Sigmoid colon (tissue), 7 donors: ENCODE results near the gene EXOC1L. TPM values are rescaled to one million over a fixed set of nuclear protein-coding genes. Genes with fewer than 3 reads are reported as not detected.

ENCODE experiments used
- DNase-seq: peaks from one replicate; pipeline ENCODE4 v3.0.0-alpha.2; 2019
- H3K27ac ChIP-seq, 4 donors: fragments of 200-600 bp; sonication (generic); one replicate each; pipeline ENCODE4 v1.5.1; 2016 to 2019; ENCODE audit warnings: mild to moderate bottlenecking in 1 of 4
- H3K27me3 ChIP-seq, 3 donors: fragments of 200-600 bp; sonication (generic); one replicate each; pipeline ENCODE4 v1.5.1; 2019; ENCODE audit warnings: mild to moderate bottlenecking in 1 of 3
- H3K36me3 ChIP-seq, 4 donors: fragments of 200-600 bp; sonication (generic); one replicate each; pipeline ENCODE4 v1.5.1; 2016 to 2019
- H3K4me1 ChIP-seq, 4 donors: fragments of 200-600 bp; sonication (generic); one replicate each; pipeline ENCODE4 v1.5.1; 2017 to 2019
- H3K4me3 ChIP-seq, 4 donors: fragments of 200-600 bp; sonication (generic); one replicate each; pipeline ENCODE4 v1.5.1; 2017 to 2019; ENCODE audit warnings: mild to moderate bottlenecking in 2 of 4, moderate library complexity in 1 of 4
- H3K9me3 ChIP-seq, 4 donors: fragments of 200-600 bp in 3 of 4; sonication (generic) in 3 of 4; one replicate each; pipeline versions ENCODE4 v1.5.1 to v1.6.1; 2013 to 2019
- EP300 ChIP-seq, 4 donors: sonication (generic); formaldehyde crosslinking; IDR thresholded peaks; one replicate each; pipeline ENCODE4 v1.6.1; 2017; ENCODE audit warnings: antibody characterized with exemption in 4 of 4
- POLR2A ChIP-seq, 2 donors: fragments of 450-650 bp; IDR thresholded peaks; one replicate each; pipeline ENCODE4 v1.6.1; 2016; ENCODE audit warnings: antibody characterized with exemption in 2 of 2, mild to moderate bottlenecking in 2 of 2, moderate library complexity in 2 of 2
- POLR2AphosphoS5 ChIP-seq, 4 donors: sonication (generic); formaldehyde crosslinking; IDR thresholded peaks; one replicate each; pipeline ENCODE4 v1.6.1; 2017; ENCODE audit warnings: antibody characterized with exemption in 4 of 4
- WGBS, 2 donors: extraction: QIAGEN DNeasy Blood & Tissue Kit; methylation state at CpG; one replicate each; pipeline ENCODE4 v1.1.7; 2013; 5-methylcytosine and 5-hydroxymethylcytosine counted together
- intact Hi-C: fragments of 100-400 bp; cut with DNase I; formaldehyde crosslinking; loops from one replicate; pipeline ENCODE4 v1.15.1; 2023
- polyA plus RNA-seq, 3 donors: library from polyadenylated mRNA; stranded (reverse); fragments of 200-250 nt; gene quantifications; one replicate each; pipeline ENCODE4 v1.2.3, GENCODE V29; 2013
- total RNA-seq, 4 donors: library from RNA; depleted of rRNA; stranded (reverse); fragments of >200 nt; gene quantifications; one replicate each; pipeline ENCODE4 v1.1.0, GENCODE V29; 2016
- TF ChIP-seq, protein P1 (sequence below), 4 experiments: fragments of 450-650 bp in 3 of 4; fragments of 200-600 bp in 1 of 4; IDR thresholded peaks; one replicate each; pipeline ENCODE4 v1.5.1; 2016 to 2019; ENCODE audit warnings: antibody characterized with exemption in 4 of 4, mild to moderate bottlenecking in 3 of 4, moderate library complexity in 2 of 4
- donor health status: healthy with polysubstance abuse.
- donor health status: Bipolar disorder and iron deficiency.
- donor health status: healthy.

The EXOC1L gene
- total and polyA plus RNA-seq, 7 donors: not detected

GRCh38 chr4:55830048-55830447 lies 10.5 kb downstream of the EXOC1L start:
- Histone ChIP-seq H3K4me1 (no peaks in the 10 kb centered on the region), H3K9me3 (no peaks in the 10 kb centered on the region), H3K27me3 (no peaks in the 10 kb centered on the region), H3K36me3 (no peaks in the 10 kb centered on the region), H3K4me3 (no peak overlapping the region), H3K27ac (no peak overlapping the region)
- TF ChIP-seq, protein P1, sequence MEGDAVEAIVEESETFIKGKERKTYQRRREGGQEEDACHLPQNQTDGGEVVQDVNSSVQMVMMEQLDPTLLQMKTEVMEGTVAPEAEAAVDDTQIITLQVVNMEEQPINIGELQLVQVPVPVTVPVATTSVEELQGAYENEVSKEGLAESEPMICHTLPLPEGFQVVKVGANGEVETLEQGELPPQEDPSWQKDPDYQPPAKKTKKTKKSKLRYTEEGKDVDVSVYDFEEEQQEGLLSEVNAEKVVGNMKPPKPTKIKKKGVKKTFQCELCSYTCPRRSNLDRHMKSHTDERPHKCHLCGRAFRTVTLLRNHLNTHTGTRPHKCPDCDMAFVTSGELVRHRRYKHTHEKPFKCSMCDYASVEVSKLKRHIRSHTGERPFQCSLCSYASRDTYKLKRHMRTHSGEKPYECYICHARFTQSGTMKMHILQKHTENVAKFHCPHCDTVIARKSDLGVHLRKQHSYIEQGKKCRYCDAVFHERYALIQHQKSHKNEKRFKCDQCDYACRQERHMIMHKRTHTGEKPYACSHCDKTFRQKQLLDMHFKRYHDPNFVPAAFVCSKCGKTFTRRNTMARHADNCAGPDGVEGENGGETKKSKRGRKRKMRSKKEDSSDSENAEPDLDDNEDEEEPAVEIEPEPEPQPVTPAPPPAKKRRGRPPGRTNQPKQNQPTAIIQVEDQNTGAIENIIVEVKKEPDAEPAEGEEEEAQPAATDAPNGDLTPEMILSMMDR (IDR thresholded peaks at IDR 0.05): no peak
- TF ChIP-seq EP300 (IDR thresholded peaks at IDR 0.05) (no peak), POLR2A (IDR thresholded peaks at IDR 0.05) (no peak), POLR2AphosphoS5 (IDR thresholded peaks at IDR 0.05) (no peak)
- intact Hi-C loops: no loop called here
- no peak for DNase-seq
- WGBS, 2 donors: 80 to 85% methylated on average over 3 of the region's 3 CpGs

DNA sequence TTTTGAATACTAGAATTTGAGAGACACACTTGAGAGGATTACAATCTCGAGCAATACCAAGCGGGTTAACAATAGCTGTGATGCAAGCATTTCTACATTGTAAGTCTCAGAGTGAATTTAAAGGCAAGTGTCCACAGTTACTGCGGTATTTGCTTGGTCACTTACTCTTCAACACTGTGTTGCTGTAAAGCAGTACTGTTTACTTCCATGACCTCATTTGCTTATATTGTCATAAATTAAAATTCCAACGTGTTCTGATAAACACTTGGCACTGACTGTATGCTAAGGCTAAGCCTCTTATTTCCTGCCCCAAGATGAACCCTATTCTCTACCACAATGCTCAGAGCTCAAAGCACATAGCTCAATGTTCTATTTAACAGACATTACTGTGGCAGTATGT lies 11.1 kb downstream of the EXOC1L start:
- 56 to 57% methylated on average over 4 of the region's 4 CpGs for WGBS, 2 donors
- no peaks in the 10 kb centered on the region for H3K27me3 ChIP-seq
- no peaks in the 10 kb centered on the region for H3K9me3 ChIP-seq
- TF ChIP-seq, protein P1 (IDR thresholded peaks at IDR 0.05): no peak
- TF ChIP-seq EP300 (IDR thresholded peaks at IDR 0.05) (no peak), POLR2AphosphoS5 (IDR thresholded peaks at IDR 0.05) (no peak), POLR2A (IDR thresholded peaks at IDR 0.05) (no peak)
- DNase-seq: no peak
- H3K27ac ChIP-seq: no peak overlapping the region
- no peaks in the 10 kb centered on the region for H3K36me3 ChIP-seq
- intact Hi-C loops: no loop called here
- no peaks in the 10 kb centered on the region for H3K4me1 ChIP-seq
- H3K4me3 ChIP-seq: no peak overlapping the region

GRCh38 chr4:55834086-55834795 lies 14.7 kb downstream of the EXOC1L start:
- intact Hi-C loops: no loop called here
- Histone ChIP-seq H3K4me1 (no peaks in the 10 kb centered on the region), H3K36me3 (no peaks in the 10 kb centered on the region), H3K4me3 (no peak overlapping the region), H3K27me3 (no peaks in the 10 kb centered on the region), H3K9me3 (no peaks in the 10 kb centered on the region), H3K27ac (no peak overlapping the region)
- 94 to 95% methylated on average over 3 of the region's 3 CpGs for WGBS, 2 donors
- TF ChIP-seq, protein P1 (IDR thresholded peaks at IDR 0.05): no peak
- no peak for TF ChIP-seq POLR2A (IDR thresholded peaks at IDR 0.05)
- no peak for TF ChIP-seq POLR2AphosphoS5 (IDR thresholded peaks at IDR 0.05)
- TF ChIP-seq EP300 (IDR thresholded peaks at IDR 0.05): no peak
- no peak for DNase-seq

- Histone ChIP-seq H3K27me3 (peaks cover 0 to 3% (median 0%) of the 10 kb centered on the region in 3 donors), H3K9me3 (no peaks in the 10 kb centered on the region), H3K4me1 (no peaks in the 10 kb centered on the region), H3K4me3 (no peak overlapping the region), H3K27ac (no peak overlapping the region), H3K36me3 (no peaks in the 10 kb centered on the region)
- WGBS, 2 donors: 70 to 72% methylated on average over 1 of the region's 1 CpG
- intact Hi-C loops: no loop called here
- TF ChIP-seq POLR2AphosphoS5 (IDR thresholded peaks at IDR 0.05) (no peak), EP300 (IDR thresholded peaks at IDR 0.05) (no peak), POLR2A (IDR thresholded peaks at IDR 0.05) (no peak)
- TF ChIP-seq, protein P1 (IDR thresholded peaks at IDR 0.05): no peak
- no peak for DNase-seq
Observed at GRCh38 chr4:55837903-55838302, 18.3 kb downstream of the EXOC1L start.

- no peaks in the 10 kb centered on the region for H3K36me3 ChIP-seq
- H3K27ac ChIP-seq: no peak overlapping the region
- peaks cover 0 to 3% (median 0%) of the 10 kb centered on the region in 3 donors for H3K27me3 ChIP-seq
- DNase-seq: no peak
- intact Hi-C loops: no loop called here
- whole genome bisulfite sequencing, 2 donors: 84% methylated on average over 1 of the region's 1 CpG
- H3K4me1 ChIP-seq: no peaks in the 10 kb centered on the region
- no peaks in the 10 kb centered on the region for H3K9me3 ChIP-seq
- no peak overlapping the region for H3K4me3 ChIP-seq
- TF ChIP-seq, protein P1 (IDR thresholded peaks at IDR 0.05): no peak
- TF ChIP-seq POLR2AphosphoS5 (IDR thresholded peaks at IDR 0.05) (no peak), EP300 (IDR thresholded peaks at IDR 0.05) (no peak), POLR2A (IDR thresholded peaks at IDR 0.05) (no peak)
Observed at GRCh38 chr4:55838356-55838755, 18.8 kb downstream of the EXOC1L start.
